Astrocyte (in vitro differentiated cells and primary cell): ENCODE results near the gene APOBEC3A. TPM values are rescaled to one million over a fixed set of nuclear protein-coding genes. Genes with fewer than 3 reads are reported as not detected.
"Not testable (repeated sequence)": the region's sequence is repeated elsewhere in the genome, so short reads cannot be mapped to it uniquely, and the experiment has no call there.

Experiments used
- DNase-seq: peaks from one replicate; pipeline ENCODE4 v3.0.0-alpha.2; 2010; ENCODE audit warnings: low read depth
- FAIRE-seq: peaks from 2 replicates; lab custom pipeline; 2011; peaks lifted over from hg19 to GRCh38; lab: Jason Lieb, UNC
- H2AFZ ChIP-seq: 2 replicates; pipeline ENCODE4 v1.6.0; 2012; ENCODE audit warnings: low read depth, low read length, inconsistent platforms
- H3K27ac ChIP-seq: 2 replicates; pipeline ENCODE4 v1.5.1; 2011; ENCODE audit warnings: low read depth, low read length, inconsistent platforms
- H3K27me3 ChIP-seq: 2 replicates; pipeline ENCODE4 v1.6.0; 2011; ENCODE audit warnings: low read length, inconsistent platforms; ENCODE audit not compliant: insufficient read depth
- H3K36me3 ChIP-seq: 2 replicates; pipeline ENCODE4 v1.5.1; 2011; ENCODE audit warnings: low read length, inconsistent platforms; ENCODE audit not compliant: insufficient read depth
- H3K4me1 ChIP-seq: 2 replicates; pipeline ENCODE4 v1.5.1; 2011; ENCODE audit warnings: low read length, inconsistent platforms; ENCODE audit not compliant: insufficient read depth
- H3K4me2 ChIP-seq: 2 replicates; pipeline ENCODE4 v1.6.0; 2012; ENCODE audit warnings: low read length, inconsistent platforms
- H3K4me3 ChIP-seq: 2 replicates; pipeline ENCODE4 v1.5.1; 2011; ENCODE audit warnings: low read depth, mild to moderate bottlenecking, low read length, inconsistent platforms; ENCODE audit not compliant: insufficient read depth
- H3K79me2 ChIP-seq: 2 replicates; pipeline ENCODE4 v1.6.0; 2012; ENCODE audit warnings: mild to moderate bottlenecking, low read length, inconsistent platforms; ENCODE audit not compliant: insufficient read depth
- H3K9ac ChIP-seq: 2 replicates; pipeline ENCODE4 v1.6.0; 2012; ENCODE audit warnings: mild to moderate bottlenecking, low read length, inconsistent platforms
- H3K9me3 ChIP-seq: 2 replicates; pipeline ENCODE4 v1.5.1; 2012; ENCODE audit warnings: low read depth, mild to moderate bottlenecking, low read length, inconsistent platforms; ENCODE audit not compliant: insufficient read depth
- H4K20me1 ChIP-seq: 2 replicates; pipeline ENCODE4 v1.6.0; 2012; ENCODE audit warnings: low read length, inconsistent platforms; ENCODE audit not compliant: insufficient read depth
- H3K27ac Mint-ChIP-seq: one replicate; pipeline ENCODE4 v1.8.0; 2021; ENCODE audit warnings: mild to moderate bottlenecking, mixed read lengths; ENCODE audit not compliant: unreplicated experiment
- H3K27me3 Mint-ChIP-seq: one replicate; pipeline ENCODE4 v1.8.0; 2021; ENCODE audit warnings: low read depth, mixed read lengths; ENCODE audit not compliant: unreplicated experiment
- H3K36me3 Mint-ChIP-seq: one replicate; pipeline ENCODE4 v1.8.0; 2021; ENCODE audit warnings: low read depth, mixed read lengths; ENCODE audit not compliant: unreplicated experiment
- H3K4me1 Mint-ChIP-seq: one replicate; pipeline ENCODE4 v1.8.0; 2021; ENCODE audit warnings: low read depth, mixed read lengths; ENCODE audit not compliant: unreplicated experiment
- H3K4me3 Mint-ChIP-seq: one replicate; pipeline ENCODE4 v1.8.0; 2021; ENCODE audit warnings: mild to moderate bottlenecking, moderate library complexity, mixed read lengths; ENCODE audit not compliant: unreplicated experiment
- H3K9me3 Mint-ChIP-seq: one replicate; pipeline ENCODE4 v1.8.0; 2021; ENCODE audit warnings: mild to moderate bottlenecking, mixed read lengths; ENCODE audit not compliant: unreplicated experiment
- CTCF ChIP-seq: IDR thresholded peaks from 2 replicates; pipeline ENCODE4 v1.5.1; 2011; ENCODE audit warnings: low read depth, mild to moderate bottlenecking, inconsistent platforms, low read length, moderate library complexity; ENCODE audit not compliant: insufficient read depth
- EZH2 ChIP-seq: IDR thresholded peaks from 2 replicates; pipeline ENCODE4 v1.6.1; 2012; ENCODE audit warnings: mild to moderate bottlenecking, low read length, inconsistent platforms; ENCODE audit not compliant: insufficient read depth
- total RNA-seq: library from RNA; stranded (reverse); gene quantifications from 2 replicates; pipeline ENCODE4 v1.2.1, GENCODE V29; 2021

The APOBEC3A gene
- total RNA-seq, 1 donor from 2014 or later, result not detected

GRCh38 chr22:38944653-38945052, 12.8 kb upstream of the APOBEC3A start:
- H3K27me3 Mint-ChIP-seq, result peaks cover 66% of the 10 kb centered on the region
- H3K9me3 ChIP-seq, result no peaks in the 10 kb centered on the region
- H3K79me2 ChIP-seq, result no peaks in the 10 kb centered on the region
- H3K27me3 ChIP-seq, result peaks cover 48% of the 10 kb centered on the region
- peaks cover 4% of the 10 kb centered on the region for H3K4me1 Mint-ChIP-seq
- no peak for DNase-seq
- H3K4me3 Mint-ChIP-seq, result no peak overlapping the region
- no peaks in the 10 kb centered on the region for H3K36me3 Mint-ChIP-seq
- TF ChIP-seq CTCF (no peak), EZH2 (no peak)
- H3K27ac ChIP-seq, result no peak overlapping the region
- H3K9ac ChIP-seq, result no peak overlapping the region
- no peak overlapping the region for H3K4me3 ChIP-seq
- H3K36me3 ChIP-seq, result no peaks in the 10 kb centered on the region
- no peaks in the 10 kb centered on the region for H3K4me1 ChIP-seq
- no peak for FAIRE-seq
- no peak overlapping the region for H3K4me2 ChIP-seq
- no peaks in the 10 kb centered on the region for H4K20me1 ChIP-seq
- no peak overlapping the region for H2AFZ ChIP-seq
- H3K27ac Mint-ChIP-seq, result no peak overlapping the region
- H3K9me3 Mint-ChIP-seq, result peaks cover 4% of the 10 kb centered on the region

- H3K4me3 Mint-ChIP-seq, result not testable (repeated sequence)
Observed at GRCh38 chr22:38945706-38946338, 11.6 kb upstream of the APOBEC3A start.

GRCh38 chr22:38946771-38947170, 10.6 kb upstream of the APOBEC3A start:
- no peak overlapping the region for H3K4me3 Mint-ChIP-seq
- H3K4me3 ChIP-seq, result no peak overlapping the region
- no peak for TF ChIP-seq EZH2
- no peak for TF ChIP-seq CTCF
- no peaks in the 10 kb centered on the region for H3K79me2 ChIP-seq
- H3K27ac ChIP-seq, result no peak overlapping the region
- no peaks in the 10 kb centered on the region for H3K36me3 Mint-ChIP-seq
- no peaks in the 10 kb centered on the region for H3K4me1 ChIP-seq
- no peak overlapping the region for H3K9ac ChIP-seq
- H3K4me1 Mint-ChIP-seq, result peaks cover under 1% of the 10 kb centered on the region
- DNase-seq (no peak), FAIRE-seq (no peak)
- H3K4me2 ChIP-seq, result no peak overlapping the region
- peaks cover 78% of the 10 kb centered on the region for H3K27me3 Mint-ChIP-seq
- no peak overlapping the region for H2AFZ ChIP-seq
- no peaks in the 10 kb centered on the region for H3K9me3 ChIP-seq
- H3K27me3 ChIP-seq, result peaks cover 52% of the 10 kb centered on the region
- no peaks in the 10 kb centered on the region for H3K36me3 ChIP-seq
- no peaks in the 10 kb centered on the region for H4K20me1 ChIP-seq
- H3K9me3 Mint-ChIP-seq, result peaks cover 4% of the 10 kb centered on the region
- H3K27ac Mint-ChIP-seq, result no peak overlapping the region

More at GRCh38 chr22:38945706-38946338, 11.6 kb upstream of the APOBEC3A start:
- peaks cover 49% of the 10 kb centered on the region for H3K27me3 ChIP-seq
- not testable (repeated sequence) for H3K36me3 Mint-ChIP-seq, H3K36me3 ChIP-seq, H4K20me1 ChIP-seq, H3K9me3 ChIP-seq, H3K27ac ChIP-seq, H3K4me3 ChIP-seq, H3K4me1 ChIP-seq, H3K79me2 ChIP-seq, H3K9ac ChIP-seq, DNase-seq, H3K27ac Mint-ChIP-seq, H3K4me1 Mint-ChIP-seq, H3K9me3 Mint-ChIP-seq, H2AFZ ChIP-seq, H3K4me2 ChIP-seq, FAIRE-seq
- peaks cover 71% of the 10 kb centered on the region for H3K27me3 Mint-ChIP-seq
